GM12801 (cell line): ENCODE data around the gene PRKD1.

ENCODE experiments used
- TF ChIP-seq, protein P1 (sequence below): IDR thresholded peaks from one replicate; pipeline ENCODE4 v1.5.1; 2011; ENCODE audit warnings: control low read depth; ENCODE audit not compliant: insufficient read length; ENCODE audit errors: extremely low read depth

The PRKD1 gene

DNA sequence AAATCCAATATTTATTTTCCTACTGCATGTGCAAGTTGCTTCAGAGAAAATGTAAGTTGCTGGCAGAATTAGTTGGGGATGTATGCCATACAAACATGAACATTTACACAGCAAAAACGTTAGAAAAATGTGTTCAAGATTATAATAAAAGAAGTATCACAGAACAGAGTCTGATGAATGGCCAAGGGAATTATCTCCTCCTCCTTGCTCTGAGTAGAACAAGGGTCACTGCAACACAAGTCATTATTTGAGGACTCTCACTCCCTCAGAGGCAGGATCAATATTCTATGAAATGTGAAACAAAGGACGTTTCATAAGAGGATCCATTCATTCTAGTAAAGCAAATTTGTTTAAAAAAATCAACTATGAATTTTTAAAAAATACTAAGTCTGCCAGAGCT lies 177.8 kb downstream of the PRKD1 start:
- TF ChIP-seq, protein P1, sequence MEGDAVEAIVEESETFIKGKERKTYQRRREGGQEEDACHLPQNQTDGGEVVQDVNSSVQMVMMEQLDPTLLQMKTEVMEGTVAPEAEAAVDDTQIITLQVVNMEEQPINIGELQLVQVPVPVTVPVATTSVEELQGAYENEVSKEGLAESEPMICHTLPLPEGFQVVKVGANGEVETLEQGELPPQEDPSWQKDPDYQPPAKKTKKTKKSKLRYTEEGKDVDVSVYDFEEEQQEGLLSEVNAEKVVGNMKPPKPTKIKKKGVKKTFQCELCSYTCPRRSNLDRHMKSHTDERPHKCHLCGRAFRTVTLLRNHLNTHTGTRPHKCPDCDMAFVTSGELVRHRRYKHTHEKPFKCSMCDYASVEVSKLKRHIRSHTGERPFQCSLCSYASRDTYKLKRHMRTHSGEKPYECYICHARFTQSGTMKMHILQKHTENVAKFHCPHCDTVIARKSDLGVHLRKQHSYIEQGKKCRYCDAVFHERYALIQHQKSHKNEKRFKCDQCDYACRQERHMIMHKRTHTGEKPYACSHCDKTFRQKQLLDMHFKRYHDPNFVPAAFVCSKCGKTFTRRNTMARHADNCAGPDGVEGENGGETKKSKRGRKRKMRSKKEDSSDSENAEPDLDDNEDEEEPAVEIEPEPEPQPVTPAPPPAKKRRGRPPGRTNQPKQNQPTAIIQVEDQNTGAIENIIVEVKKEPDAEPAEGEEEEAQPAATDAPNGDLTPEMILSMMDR: no peak

DNA sequence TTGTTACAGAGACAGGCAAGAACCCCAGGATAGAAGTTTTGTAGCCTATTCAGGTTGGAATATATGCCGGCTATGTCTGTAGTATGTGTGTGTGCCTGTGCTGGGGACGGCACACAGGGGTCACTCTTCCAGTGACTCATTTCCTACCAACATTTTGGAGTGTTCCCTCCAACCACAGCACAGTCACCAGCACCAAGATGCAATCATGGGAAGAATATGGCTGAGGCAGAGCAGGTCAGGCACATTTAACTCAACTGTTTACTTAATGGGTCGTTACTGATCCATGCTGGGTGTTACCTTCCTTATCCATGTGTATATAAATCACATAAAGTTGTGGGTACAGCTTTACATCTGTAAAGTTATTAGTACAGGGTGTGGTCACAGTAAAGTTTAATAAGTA lies 178.3 kb downstream of the PRKD1 start:
- TF ChIP-seq, protein P1: no peak

DNA sequence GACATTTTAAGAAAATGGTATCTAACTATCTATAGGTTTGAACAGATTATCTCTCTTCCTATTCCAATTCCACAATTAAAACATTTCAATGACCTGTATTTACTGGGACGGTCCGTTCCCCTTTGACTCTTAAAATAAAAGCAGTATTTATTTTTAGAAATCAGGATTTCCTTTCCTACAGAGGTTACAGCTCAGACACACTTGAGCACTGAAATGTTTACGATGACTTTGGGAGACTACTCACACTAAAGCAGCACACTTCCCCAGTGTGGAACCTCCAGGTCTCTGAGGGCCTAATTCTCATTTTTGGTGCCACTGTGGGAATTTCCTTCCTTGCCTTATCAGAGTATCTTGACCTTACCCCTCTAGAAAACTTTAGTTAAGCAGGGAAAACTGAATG lies 181.8 kb downstream of the PRKD1 start:
- TF ChIP-seq, protein P1: no peak

DNA sequence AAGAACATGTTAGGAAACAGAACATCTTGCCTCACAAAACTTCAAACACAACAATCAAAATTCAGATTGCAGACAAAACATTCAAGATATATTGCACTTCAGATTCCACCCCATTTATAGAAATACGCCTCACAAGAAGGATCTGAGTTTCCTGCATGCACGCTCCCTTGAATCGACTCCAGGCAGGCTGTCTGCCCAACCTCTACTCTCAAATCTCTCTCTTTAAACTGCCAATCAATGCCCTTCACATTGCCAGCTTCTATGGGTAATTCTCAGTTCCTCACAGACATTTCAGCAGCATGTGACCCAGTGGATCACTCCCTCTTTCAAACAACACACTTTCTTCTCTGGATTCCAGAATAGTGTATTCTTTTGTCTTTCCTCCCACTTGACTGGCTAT lies 184.1 kb downstream of the PRKD1 start:
- TF ChIP-seq, protein P1: no peak

DNA sequence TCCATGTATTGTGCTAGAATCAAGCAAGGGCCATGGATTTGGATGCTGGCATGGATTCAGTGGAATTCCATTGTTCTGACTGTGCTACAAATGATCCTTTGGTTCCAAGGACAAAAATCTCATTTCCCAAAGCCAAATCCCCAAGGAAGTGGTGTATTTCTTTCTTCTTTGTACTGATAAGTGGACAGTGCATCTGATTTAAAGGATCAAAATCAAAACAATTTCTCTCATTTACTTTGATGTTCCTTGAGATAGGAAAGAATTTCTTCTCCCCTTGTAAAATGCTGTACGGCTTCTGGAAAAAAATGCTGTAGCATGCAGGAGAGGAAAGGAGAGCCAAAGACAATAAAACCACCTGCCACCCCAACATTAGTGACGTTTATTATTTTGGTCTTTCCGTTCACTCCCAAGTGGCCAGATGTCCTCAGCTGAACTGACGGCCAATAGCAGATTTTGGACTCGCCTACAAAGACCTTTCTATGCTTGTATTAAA lies 185.7 kb downstream of the PRKD1 start:
- TF ChIP-seq, protein P1: no peak

DNA sequence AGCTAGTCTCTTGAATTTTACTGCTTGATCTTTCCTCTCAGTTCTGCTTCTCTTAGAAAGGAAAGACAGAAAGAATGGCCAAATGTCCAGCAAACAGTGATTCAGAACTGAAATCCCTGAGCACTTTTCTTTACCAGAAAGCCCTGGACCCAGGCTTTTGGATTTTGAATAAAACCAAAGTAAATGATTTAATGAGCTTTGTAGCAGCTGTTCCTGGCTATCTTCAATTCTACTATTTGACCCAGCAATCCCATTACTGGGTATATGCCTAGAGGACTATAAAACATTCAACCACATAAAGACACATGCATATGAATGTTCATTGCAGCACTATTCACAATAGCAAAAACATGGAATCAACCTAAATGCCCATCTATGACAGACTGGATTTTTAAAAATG lies 187.2 kb downstream of the PRKD1 start:
- TF ChIP-seq, protein P1: no peak

DNA sequence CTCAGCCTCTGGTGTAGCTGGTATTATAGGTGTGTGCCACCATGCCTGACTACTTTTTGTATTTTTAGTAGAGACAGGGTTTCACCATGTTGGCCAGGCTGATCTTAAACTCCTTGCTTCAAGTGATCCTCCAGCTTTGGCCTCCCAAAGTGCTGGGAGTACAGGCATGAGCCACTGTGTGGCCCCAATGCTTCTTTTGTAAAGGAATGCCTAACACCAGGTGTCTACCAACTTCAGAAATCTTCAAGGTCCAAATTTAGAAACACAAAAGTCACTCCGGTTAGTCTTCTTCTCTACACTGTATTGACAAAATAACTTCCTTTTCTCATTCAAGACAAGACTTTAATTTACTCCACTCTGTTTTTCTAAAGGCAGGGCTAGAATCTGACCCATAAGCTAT lies 188.7 kb downstream of the PRKD1 start:
- TF ChIP-seq, protein P1: no peak

DNA sequence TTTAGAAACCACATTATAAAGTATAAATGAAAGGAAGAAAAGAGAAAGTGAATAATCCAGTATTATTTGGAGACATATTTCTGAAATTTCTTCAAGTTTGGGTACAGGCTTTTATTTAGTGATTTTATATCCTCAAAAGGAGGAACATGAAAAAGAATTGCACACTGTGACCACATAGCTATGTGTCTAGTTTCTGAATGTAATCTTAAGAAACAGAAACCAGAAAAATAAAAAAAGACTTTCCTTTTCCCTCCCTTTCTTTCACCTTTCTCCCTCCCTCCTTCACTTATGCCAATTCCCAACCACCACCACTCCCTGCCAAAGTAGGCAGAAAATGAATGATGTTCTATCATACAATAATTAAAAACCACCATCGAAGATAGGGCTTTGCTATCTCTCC lies 189.6 kb downstream of the PRKD1 start:
- TF ChIP-seq, protein P1: no peak
